Psoas muscle (tissue), 8 donors: ENCODE data around the gene CDH4. TPM values are rescaled to one million over a fixed set of nuclear protein-coding genes. Genes with fewer than 3 reads are reported as not detected.

Experiments
- ATAC-seq, 4 donors: fragments of 200-7000 bp; cut with Tn5 transposase; one replicate each; pipeline ENCODE4 v1.9.1; 2020; ENCODE audit warnings: moderate library complexity in 3 of 4, mild to moderate bottlenecking in 2 of 4
- DNase-seq, 2 donors: peaks; one replicate each; pipeline ENCODE4 v3.0.0-alpha.2; 2020
- H3K27ac ChIP-seq: fragments of 200-600 bp; one replicate; pipeline ENCODE4 v1.8.0; 2022
- H3K27me3 ChIP-seq, 3 donors: fragments of 200-600 bp in 1 of 3; one replicate each; pipeline versions ENCODE4 v1.6.1 to v1.8.0; 2013 to 2022; ENCODE audit warnings: low read length in 2 of 3, mild to moderate bottlenecking in 2 of 3, moderate library complexity in 1 of 3; ENCODE audit not compliant: insufficient read depth in 3 of 3
- H3K36me3 ChIP-seq, 2 donors: fragments of 200-600 bp in 1 of 2; one replicate each; pipeline versions ENCODE4 v1.6.1 to v1.8.0; 2013 to 2022; ENCODE audit warnings: low read depth in 1 of 2, mild to moderate bottlenecking in 1 of 2, moderate library complexity in 1 of 2; ENCODE audit not compliant: insufficient read depth in 1 of 2
- H3K4me1 ChIP-seq: fragments of 200-600 bp; one replicate; pipeline ENCODE4 v1.8.0; 2022
- H3K4me3 ChIP-seq: fragments of 200-600 bp; one replicate; pipeline ENCODE4 v1.8.0; 2022; ENCODE audit warnings: mild to moderate bottlenecking
- H3K9me3 ChIP-seq: fragments of 200-600 bp; one replicate; pipeline ENCODE4 v1.8.0; 2022
- CTCF ChIP-seq: fragments of 200-600 bp; IDR thresholded peaks from one replicate; pipeline ENCODE4 v1.8.0; 2022; ENCODE audit warnings: antibody characterized with exemption
- WGBS, 3 donors: extraction: QIAGEN DNeasy Blood & Tissue Kit; methylation state at CpG; one replicate each; pipeline versions ENCODE4 v1.1.6 to v1.1.7; 2013; 5-methylcytosine and 5-hydroxymethylcytosine counted together
- intact Hi-C, 2 donors: fragments of 100-400 bp; cut with DNase I; formaldehyde crosslinking; loops; one replicate each; pipeline versions ENCODE4 v1.11.0 to v1.14.2; 2022
- polyA plus RNA-seq, 3 donors: library from polyadenylated mRNA; stranded (reverse); fragments of 200-250 nt; gene quantifications; one replicate each; pipeline ENCODE4 v1.2.3, GENCODE V29; 2013
- total RNA-seq, 4 donors: library from RNA; stranded (reverse); fragmentation: NEBNext Ultra II Directional in 2 of 4; extraction: Animal tissue kit (Norgen Biotek cat#: 25700) in 2 of 4; gene quantifications; one replicate each; pipeline versions ENCODE4 v1.2.1 to v1.2.4, GENCODE V29; 2021 to 2023
- donor health status: healthy with polysubstance abuse.
- donor health status: DM: no; HTN: no; CAD: no; lungs with moderate emphysema.
- donor health status: Bipolar disorder and iron deficiency.
- donor health status: healthy.
- donor health status: DM: yes; HTN: yes; CAD: no.
- donor health status: DM: no; HTN: no; CAD: no.
- donor health status: DM: no; HTN: no; CAD: no.
- donor health status: DM: yes; HTN: yes; CAD: no.

CDH4 gene
- total and polyA plus RNA-seq, 7 donors = 0.26 to 1.0 (median 0.34) TPM

GRCh38 chr20:61932199-61932592 is 680.1 kb downstream of the CDH4 start:
- Histone ChIP-seq H3K9me3 (no peaks in the 10 kb centered on the region), H3K36me3 (no peaks in the 10 kb centered on the region), H3K4me1 (no peaks in the 10 kb centered on the region), H3K4me3 (no peak overlapping the region), H3K27ac (no peak overlapping the region), H3K27me3 (no peaks in the 10 kb centered on the region)
- no peak for TF ChIP-seq CTCF
- intact Hi-C loops = no loop called here
- 85 to 92% (median 92%) methylated on average over 9 of the region's 9 CpGs for WGBS, 3 donors
- ATAC-seq (no peak), DNase-seq (peak in 1 of 2 donors; percentile 30)

GRCh38 chr20:61932711-61933480 is 680.8 kb downstream of the CDH4 start:
- TF ChIP-seq CTCF = no peak
- peak in 1 of 2 donors; percentile 39 for DNase-seq
- WGBS, 3 donors = 84 to 90% (median 86%) methylated on average over 38 of the region's 38 CpGs
- Histone ChIP-seq H3K4me1 (no peaks in the 10 kb centered on the region), H3K36me3 (no peaks in the 10 kb centered on the region), H3K4me3 (no peak overlapping the region), H3K27ac (no peak overlapping the region), H3K9me3 (no peaks in the 10 kb centered on the region), H3K27me3 (no peaks in the 10 kb centered on the region)
- intact Hi-C loops = no loop called here
- ATAC-seq = no peak

GRCh38 chr20:61933481-61933950 is 681.5 kb downstream of the CDH4 start:
- Histone ChIP-seq H3K27me3 (no peaks in the 10 kb centered on the region), H3K36me3 (no peaks in the 10 kb centered on the region), H3K27ac (no peak overlapping the region), H3K9me3 (no peaks in the 10 kb centered on the region), H3K4me3 (no peak overlapping the region), H3K4me1 (no peaks in the 10 kb centered on the region)
- ATAC-seq (no peak), DNase-seq (no peak)
- 45 to 50% (median 46%) methylated on average over 17 of the region's 17 CpGs for WGBS, 3 donors
- no peak for TF ChIP-seq CTCF
- intact Hi-C loops = no loop called here

- Histone ChIP-seq H3K9me3 (no peaks in the 10 kb centered on the region), H3K27ac (no peak overlapping the region), H3K4me3 (no peak overlapping the region), H3K4me1 (no peaks in the 10 kb centered on the region), H3K36me3 (no peaks in the 10 kb centered on the region), H3K27me3 (no peaks in the 10 kb centered on the region)
- DNase-seq (peak in 1 of 2 donors; percentile 41), ATAC-seq (no peak)
- 76 to 82% (median 80%) methylated on average over 35 to 36 of the region's 36 CpGs for WGBS, 3 donors
- TF ChIP-seq CTCF = no peak
- intact Hi-C loops = no loop called here
These were observed 682.1 kb downstream of the CDH4 start for GRCh38 chr20:61933951-61934715.
